HG02763 (cell line): ENCODE data around the gene PRICKLE2.

Source experiments
- ATAC-seq: cut with Tn5 transposase; IDR thresholded peaks from one replicate; pipeline ENCODE4 v1.9.1; 2021; ENCODE audit warnings: mild to moderate bottlenecking, moderate library complexity; ENCODE audit not compliant: unreplicated experiment

The PRICKLE2 gene

GRCh38 chr3:64138046-64138445 is 87.2 kb downstream of the PRICKLE2 start:
- no peak for ATAC-seq

GRCh38 chr3:64134882-64135281 is 90.4 kb downstream of the PRICKLE2 start:
- no peak for ATAC-seq

- no peak for ATAC-seq
These were observed 91.3 kb downstream of the PRICKLE2 start for GRCh38 chr3:64133987-64134386.

- no peak for ATAC-seq
These were observed 92.0 kb downstream of the PRICKLE2 start for GRCh38 chr3:64133272-64133671.

- ATAC-seq, result no peak
These were observed 93.4 kb downstream of the PRICKLE2 start for GRCh38 chr3:64131725-64132469.

GRCh38 chr3:64130436-64130835 is 94.8 kb downstream of the PRICKLE2 start:
- ATAC-seq, result no peak

- no peak for ATAC-seq
These were observed 95.7 kb downstream of the PRICKLE2 start for GRCh38 chr3:64129581-64129980.

- no peak for ATAC-seq
These were observed 96.2 kb downstream of the PRICKLE2 start for GRCh38 chr3:64129106-64129505.

GRCh38 chr3:64125561-64125960 is 99.7 kb downstream of the PRICKLE2 start:
- no peak for ATAC-seq

- no peak for ATAC-seq
These were observed 101.3 kb downstream of the PRICKLE2 start for GRCh38 chr3:64123931-64124330.

GRCh38 chr3:64122476-64122875 is 102.8 kb downstream of the PRICKLE2 start:
- no peak for ATAC-seq

- ATAC-seq, result no peak
These were observed 103.4 kb downstream of the PRICKLE2 start for GRCh38 chr3:64121750-64122311.

- ATAC-seq, result no peak
These were observed 104.4 kb downstream of the PRICKLE2 start for GRCh38 chr3:64120876-64121275.

- ATAC-seq, result no peak
These were observed 107.8 kb downstream of the PRICKLE2 start for GRCh38 chr3:64117483-64117882.

- ATAC-seq, result no peak
These were observed 110.6 kb downstream of the PRICKLE2 start for GRCh38 chr3:64114651-64115050.

GRCh38 chr3:64111872-64112271 is 113.4 kb downstream of the PRICKLE2 start:
- ATAC-seq, result no peak

GRCh38 chr3:64111083-64111482 is 114.2 kb downstream of the PRICKLE2 start:
- no peak for ATAC-seq

GRCh38 chr3:64110071-64110470 is 115.2 kb downstream of the PRICKLE2 start:
- ATAC-seq, result no peak

- no peak for ATAC-seq
These were observed 115.8 kb downstream of the PRICKLE2 start for GRCh38 chr3:64109438-64109837.

- ATAC-seq, result no peak
These were observed 116.4 kb downstream of the PRICKLE2 start for GRCh38 chr3:64108784-64109317.

GRCh38 chr3:64108231-64108630 is 117.0 kb downstream of the PRICKLE2 start:
- no peak for ATAC-seq

GRCh38 chr3:64107190-64107589 is 118.1 kb downstream of the PRICKLE2 start:
- no peak for ATAC-seq
